SK-N-MC (cell line): ENCODE results near the gene CTNNA2.

Experiments
- DNase-seq: peaks from one replicate; pipeline ENCODE4 v3.0.0-alpha.2; 2011; ENCODE audit warnings: low read depth, low spot score
- H3K27ac ChIP-seq: fragments of 200-600 bp; sonication (generic); 2 replicates; pipeline ENCODE4 v1.5.1; 2016; ENCODE audit warnings: mixed run types
- H3K36me3 ChIP-seq: fragments of 200-600 bp; sonication (generic); 2 replicates; pipeline ENCODE4 v1.6.1; 2017; ENCODE audit warnings: antibody characterized with exemption, low read length, mixed read lengths; ENCODE audit not compliant: insufficient read depth
- H3K4me3 ChIP-seq: fragments of 200-600 bp; sonication (generic); 2 replicates; pipeline ENCODE4 v1.5.1; 2016
- H3K9ac ChIP-seq: fragments of 200-600 bp; sonication (generic); 2 replicates; pipeline ENCODE4 v1.8.0; 2017; ENCODE audit warnings: mixed run types, mixed read lengths; ENCODE audit not compliant: insufficient read length
- H3K9me3 ChIP-seq: fragments of 200-600 bp; sonication (generic); 2 replicates; pipeline ENCODE4 v1.6.1; 2017; ENCODE audit warnings: low read depth, mild to moderate bottlenecking, antibody characterized with exemption, low read length, moderate library complexity, mixed read lengths
- EZH2 ChIP-seq: fragments of 200-600 bp; sonication (generic); IDR thresholded peaks from one replicate; pipeline ENCODE4 v1.6.1; 2017; ENCODE audit warnings: antibody characterized with exemption
- FOXP2 ChIP-seq: optimal IDR thresholded peaks from 2 replicates; pipeline ENCODE3; 2011; ENCODE audit warnings: mild to moderate bottlenecking, moderate library complexity; ENCODE audit not compliant: insufficient read depth; ENCODE audit errors: extremely low read length, control extremely low read depth
- POLR2AphosphoS5 ChIP-seq: IDR thresholded peaks from 2 replicates; pipeline ENCODE4 v1.6.1; 2012; ENCODE audit warnings: mild to moderate bottlenecking, low read depth, low read length, borderline replicate concordance

Gene CTNNA2

DNA sequence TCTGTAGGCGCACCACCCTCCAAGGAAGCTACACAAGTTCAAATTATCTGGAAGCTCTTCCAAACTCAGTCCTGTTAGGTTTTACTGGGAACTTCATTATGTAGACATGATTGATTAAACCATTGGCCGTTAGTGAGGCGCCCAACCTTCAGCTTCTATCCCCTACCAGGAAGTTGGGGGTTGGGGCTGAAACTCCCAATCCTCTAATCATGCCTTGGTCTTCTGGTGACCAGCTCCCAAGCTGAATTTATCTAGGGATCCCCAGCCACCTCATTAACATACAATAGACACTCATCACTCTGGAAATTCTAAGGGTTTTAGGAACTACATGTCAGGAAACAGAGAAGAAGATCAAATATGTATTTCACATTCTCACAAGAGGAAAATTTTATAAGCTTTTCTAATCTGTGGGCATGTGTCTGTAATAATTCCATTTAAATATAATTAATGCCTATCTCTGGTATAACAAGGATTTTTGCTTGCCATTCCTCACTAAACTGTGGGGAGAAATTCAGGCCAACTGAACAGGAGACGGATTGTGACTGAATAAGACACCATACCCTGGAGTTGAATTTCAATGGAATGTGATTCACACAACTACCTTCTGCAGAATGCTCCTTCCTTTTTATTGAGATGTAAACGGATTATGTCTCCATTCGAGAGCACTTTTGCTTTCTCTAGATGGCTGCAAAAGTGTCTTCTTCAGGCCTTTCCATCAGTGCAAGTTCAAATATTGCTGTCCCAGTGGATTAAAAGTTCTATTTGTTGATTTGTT is 463.1 kb downstream of the CTNNA2 start:
- no peak overlapping the region for H3K4me3 ChIP-seq
- TF ChIP-seq FOXP2, result no peak
- TF ChIP-seq POLR2AphosphoS5, result no peak
- TF ChIP-seq EZH2, result no peak

DNA sequence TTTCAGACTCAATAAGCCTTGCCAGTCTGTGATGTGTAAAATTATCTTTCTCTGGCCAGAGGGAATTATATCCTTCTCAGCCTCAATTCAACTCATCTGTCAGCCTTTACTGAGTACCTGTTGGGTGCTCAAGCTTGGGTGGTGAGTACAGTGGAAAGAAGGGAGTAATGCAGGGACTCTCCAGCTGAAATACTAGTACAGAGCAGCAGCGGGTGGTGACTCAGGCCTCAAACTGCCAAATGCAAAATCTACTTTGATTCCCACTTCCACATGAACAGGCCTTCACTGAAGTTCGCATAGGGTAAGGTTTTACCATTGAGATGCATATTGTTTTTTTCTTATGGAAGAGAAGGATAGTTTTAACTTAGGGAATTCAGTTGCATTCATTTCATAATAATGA is 464.9 kb downstream of the CTNNA2 start:
- Histone ChIP-seq H3K27ac (no peak overlapping the region), H3K4me3 (no peak overlapping the region), H3K9ac (no peak overlapping the region), H3K36me3 (no peaks in the 10 kb centered on the region), H3K9me3 (no peaks in the 10 kb centered on the region)
- DNase-seq, result no peak
- TF ChIP-seq EZH2 (no peak), FOXP2 (no peak), POLR2AphosphoS5 (no peak)

More for the DNA sequence above, 463.1 kb downstream of the CTNNA2 start:
- Histone ChIP-seq H3K9me3 (no peaks in the 10 kb centered on the region), H3K27ac (no peak overlapping the region), H3K9ac (no peak overlapping the region), H3K36me3 (no peaks in the 10 kb centered on the region)
- no peak for DNase-seq

DNA sequence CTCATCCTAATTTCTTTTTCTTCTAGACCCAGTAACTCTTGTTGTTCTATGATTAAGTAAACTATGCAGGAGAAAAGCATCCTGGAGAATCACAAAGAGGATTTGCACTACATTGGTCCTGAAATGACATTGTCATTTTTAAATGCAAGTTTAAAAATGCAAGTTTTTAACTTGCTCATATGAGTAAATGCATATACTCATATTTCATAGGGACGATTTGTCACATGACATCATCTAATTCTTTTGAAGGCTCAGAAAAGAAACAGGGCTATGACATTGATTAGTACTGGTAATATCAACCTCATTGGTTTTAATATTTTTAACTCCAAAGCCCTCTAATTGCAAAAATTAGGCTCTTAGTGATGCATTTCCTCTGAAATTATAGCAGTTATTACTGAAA is 467.3 kb downstream of the CTNNA2 start:
- Histone ChIP-seq H3K36me3 (no peaks in the 10 kb centered on the region), H3K4me3 (no peak overlapping the region), H3K9me3 (no peaks in the 10 kb centered on the region), H3K9ac (no peak overlapping the region), H3K27ac (no peak overlapping the region)
- TF ChIP-seq FOXP2 (no peak), EZH2 (no peak), POLR2AphosphoS5 (no peak)
- DNase-seq, result no peak

DNA sequence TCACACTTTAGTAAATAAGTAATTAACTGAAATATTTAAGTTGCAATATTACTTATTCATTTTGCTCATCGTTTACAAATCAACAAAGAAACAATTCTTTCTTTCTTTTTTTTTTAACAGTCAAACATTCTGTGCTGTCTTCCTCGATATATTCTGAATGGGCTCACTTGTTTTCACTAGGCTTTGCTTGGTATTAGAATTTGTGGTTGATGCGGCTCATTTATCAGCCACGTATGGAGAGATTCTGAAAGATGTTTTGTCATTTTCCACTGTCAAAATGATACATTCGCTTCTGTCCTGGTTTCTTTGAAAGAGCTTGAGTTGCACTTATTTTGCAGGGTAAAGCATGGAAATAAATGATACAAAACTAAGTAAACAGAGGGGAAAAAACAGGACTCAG is 468.0 kb downstream of the CTNNA2 start:
- TF ChIP-seq FOXP2 (no peak), POLR2AphosphoS5 (no peak), EZH2 (no peak)
- Histone ChIP-seq H3K36me3 (no peaks in the 10 kb centered on the region), H3K4me3 (no peak overlapping the region), H3K27ac (no peak overlapping the region), H3K9me3 (no peaks in the 10 kb centered on the region), H3K9ac (no peak overlapping the region)
- no peak for DNase-seq

DNA sequence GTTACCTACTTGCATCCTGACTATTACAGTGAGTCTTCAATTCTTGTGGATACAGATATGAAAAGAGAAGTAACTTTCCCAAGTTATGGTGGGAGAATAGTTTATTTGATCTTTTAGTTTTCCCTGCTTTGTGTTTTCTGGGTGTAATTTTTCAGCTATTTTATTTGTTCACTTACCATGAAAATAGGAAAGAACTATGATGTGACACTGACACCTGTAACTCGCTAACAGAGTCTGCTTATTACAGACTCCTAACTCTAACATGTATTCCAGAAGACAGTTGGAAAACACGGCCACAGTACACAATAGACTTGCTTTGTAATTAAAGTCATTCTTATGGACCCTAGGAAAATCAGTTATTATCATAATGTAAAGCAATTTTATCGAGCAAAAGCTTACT is 468.5 kb downstream of the CTNNA2 start:
- DNase-seq, result no peak
- no peak for TF ChIP-seq FOXP2
- TF ChIP-seq EZH2, result no peak
- no peak for TF ChIP-seq POLR2AphosphoS5
- H3K36me3 ChIP-seq, result no peaks in the 10 kb centered on the region
- H3K27ac ChIP-seq, result no peak overlapping the region
- no peak overlapping the region for H3K9ac ChIP-seq
- no peak overlapping the region for H3K4me3 ChIP-seq
- no peaks in the 10 kb centered on the region for H3K9me3 ChIP-seq

DNA sequence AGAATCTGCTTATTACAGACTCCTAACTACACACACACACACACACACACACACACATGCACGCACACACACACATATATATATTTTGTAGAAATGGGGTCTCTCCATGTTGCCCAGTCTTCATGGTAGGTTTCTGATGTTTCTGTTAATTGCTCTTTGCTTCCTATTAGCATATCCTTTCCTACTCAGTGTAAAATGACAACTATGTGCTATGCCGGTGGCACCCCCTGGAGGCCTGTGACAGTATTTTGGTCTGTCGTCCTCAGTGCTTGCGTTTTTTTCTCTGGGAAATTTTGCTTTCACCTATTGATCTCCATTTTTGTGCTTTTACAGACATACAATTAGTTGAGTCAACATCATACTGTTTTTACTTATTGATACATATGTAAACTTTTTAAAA is 469.6 kb downstream of the CTNNA2 start:
- Histone ChIP-seq H3K36me3 (no peaks in the 10 kb centered on the region), H3K9ac (no peak overlapping the region)
- DNase-seq, result no peak

DNA sequence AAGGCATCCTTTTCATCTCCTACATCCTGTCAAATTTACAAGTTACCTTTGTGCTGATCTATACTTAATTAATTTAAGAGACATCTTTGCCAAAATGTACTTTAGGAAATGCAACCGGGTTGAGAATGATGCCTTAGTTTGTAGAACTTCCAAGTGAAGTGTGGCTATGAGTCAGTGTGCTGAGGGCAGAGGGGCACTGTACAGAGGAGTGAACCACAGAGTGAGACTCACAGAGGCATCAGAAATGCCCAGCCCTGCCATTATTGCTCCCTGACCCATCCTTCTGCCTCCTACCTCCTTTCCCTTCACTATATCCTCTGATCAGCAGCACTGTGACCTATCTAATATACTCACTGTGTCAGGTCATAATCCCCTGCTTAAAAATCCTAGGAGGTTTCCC is 471.6 kb downstream of the CTNNA2 start:
- TF ChIP-seq FOXP2 (no peak), EZH2 (no peak), POLR2AphosphoS5 (no peak)
- no peaks in the 10 kb centered on the region for H3K36me3 ChIP-seq
- no peak overlapping the region for H3K27ac ChIP-seq
- DNase-seq, result no peak
- H3K4me3 ChIP-seq, result no peak overlapping the region
- H3K9ac ChIP-seq, result no peak overlapping the region
- H3K9me3 ChIP-seq, result no peaks in the 10 kb centered on the region

More for the DNA sequence above, 469.6 kb downstream of the CTNNA2 start:
- Histone ChIP-seq H3K4me3 (no peak overlapping the region), H3K27ac (no peak overlapping the region), H3K9me3 (no peaks in the 10 kb centered on the region)
- TF ChIP-seq EZH2 (no peak), FOXP2 (no peak), POLR2AphosphoS5 (no peak)

DNA sequence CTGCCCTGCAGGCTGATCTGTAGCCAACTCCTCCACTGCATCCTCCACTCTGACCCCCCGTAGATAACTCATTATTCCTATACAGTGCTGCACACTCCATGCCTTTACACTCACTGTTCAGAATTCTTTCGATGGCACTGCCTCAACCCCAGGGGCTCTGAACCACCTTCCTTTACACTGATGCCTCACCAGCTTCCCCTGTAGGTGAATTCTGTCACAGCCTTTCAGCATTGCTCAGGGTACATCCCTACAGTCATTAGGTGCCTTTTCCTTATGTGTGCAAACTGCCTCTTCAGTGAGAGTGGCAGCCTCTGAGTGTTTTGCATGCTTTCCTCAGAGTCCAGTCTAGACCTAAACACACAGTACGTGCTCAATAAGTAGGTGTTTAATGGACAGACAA is 472.3 kb downstream of the CTNNA2 start:
- TF ChIP-seq POLR2AphosphoS5, result no peak
- no peak for TF ChIP-seq EZH2
- TF ChIP-seq FOXP2, result no peak
- Histone ChIP-seq H3K9me3 (no peaks in the 10 kb centered on the region), H3K27ac (no peak overlapping the region), H3K9ac (no peak overlapping the region), H3K4me3 (no peak overlapping the region), H3K36me3 (no peaks in the 10 kb centered on the region)
- no peak for DNase-seq

DNA sequence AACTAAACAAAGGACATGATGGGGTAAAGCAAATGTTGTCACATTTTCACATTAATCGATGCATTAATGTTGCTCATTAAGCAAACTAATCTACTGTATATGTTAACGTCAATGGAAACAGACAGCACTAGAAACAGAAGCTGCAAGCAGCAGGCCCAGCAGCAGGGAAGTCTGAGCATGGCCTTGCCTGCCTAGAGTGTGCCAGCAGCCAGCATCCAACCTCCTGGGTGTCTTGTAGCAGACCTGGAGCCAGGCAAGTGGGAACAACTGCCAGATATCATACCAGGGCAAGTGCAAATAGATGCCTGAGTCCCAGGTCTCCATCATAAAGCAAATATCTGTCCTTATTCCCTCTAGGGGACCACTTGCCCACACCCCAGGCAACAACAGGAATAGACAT is 472.7 kb downstream of the CTNNA2 start:
- H3K9ac ChIP-seq, result no peak overlapping the region
- H3K27ac ChIP-seq, result no peak overlapping the region
- H3K36me3 ChIP-seq, result no peaks in the 10 kb centered on the region
- no peaks in the 10 kb centered on the region for H3K9me3 ChIP-seq
- no peak overlapping the region for H3K4me3 ChIP-seq
- no peak for TF ChIP-seq POLR2AphosphoS5
- TF ChIP-seq FOXP2, result no peak
- TF ChIP-seq EZH2, result no peak
- no peak for DNase-seq
